ENCODE results near the gene GTF3C1. TPM values are rescaled to one million over a fixed set of nuclear protein-coding genes. Genes with fewer than 3 reads are reported as not detected.

GTF3C1 gene
- total and polyA plus RNA-seq, 2 of the 13 experiments (the other 11 are each of a cell fraction or from before 2014, with no cell fraction given): 29.2 to 72.7 TPM

GRCh38 chr16:27579087-27579980 is 29.6 kb upstream of the GTF3C1 start (continued):
- TF ChIP-seq ZHX2 (IDR thresholded peaks at IDR 0.05; ENCODE audit: low read depth) (0 out of 2 replicates have a peak, but pooled peaks have one; percentile 47), ZHX2 (CRISPR knock-in tag; IDR thresholded peaks at IDR 0.05; ENCODE audit: borderline replicate concordance) (no peak), ONECUT2 (CRISPR knock-in tag; IDR thresholded peaks at IDR 0.05) (no peak), ZNF850 (CRISPR knock-in tag; conservative IDR thresholded peaks at IDR 0.05) (no peak), SP2 (CRISPR knock-in tag; IDR thresholded peaks at IDR 0.05) (no peak), FOXP1 (IDR thresholded peaks at IDR 0.05) (no peak), FOXP1 (CRISPR knock-in tag; IDR thresholded peaks at IDR 0.05) (peak; percentile 12; the same call in 1 of the 2 replicates), ZNF607 (CRISPR knock-in tag; IDR thresholded peaks at IDR 0.05; ENCODE audit: borderline replicate concordance) (no peak), ZNF556 (CRISPR knock-in tag; IDR thresholded peaks at IDR 0.05; ENCODE audit: borderline replicate concordance) (peak; percentile 57; the same call in 1 of the 2 replicates), ZNF724P (CRISPR knock-in tag; IDR thresholded peaks at IDR 0.05; ENCODE audit: borderline replicate concordance) (no peak; the same call in 1 of the 2 replicates), ZNF275 (CRISPR knock-in tag; IDR thresholded peaks at IDR 0.05; ENCODE audit: borderline replicate concordance) (no peak), ZBTB7A (CRISPR knock-in tag; IDR thresholded peaks at IDR 0.05) (no peak), ZNF460 (CRISPR knock-in tag; IDR thresholded peaks at IDR 0.05; ENCODE audit: borderline replicate concordance) (no peak), ZNF501 (CRISPR knock-in tag; IDR thresholded peaks at IDR 0.05) (0 out of 2 replicates have a peak, but pooled peaks have one; percentile 23), REST (IDR thresholded peaks at IDR 0.05; ENCODE audit: borderline replicate concordance in 1 of 2, low read depth in 1 of 2, low read length in 2 of 2) (0 out of 4 replicates have a peak, but pooled peaks of 1 of the 2 experiments have one; percentile 21), KAT8 (CRISPR knock-in tag; IDR thresholded peaks at IDR 0.05) (peak; percentile 45; the same call in 1 of the 2 replicates), ZSCAN31 (CRISPR knock-in tag; IDR thresholded peaks at IDR 0.05; ENCODE audit: low read depth) (peak; percentile 71; the same call in 1 of the 2 replicates), FOXA3 (CRISPR knock-in tag; IDR thresholded peaks at IDR 0.05) (peak; percentile 93), XRCC5 (optimal IDR thresholded peaks at IDR 0.05; ENCODE audit: low read length) (peak; percentile 4)

Measured in HepG2 (cell line).